ENCODE data around the gene KLHL14. TPM values are rescaled to one million over a fixed set of nuclear protein-coding genes. Genes with fewer than 3 reads are reported as not detected.

KLHL14 gene
- total and polyA plus RNA-seq, 2 donors (not counting 1 experiment from before 2014, with no cell fraction given), result 18.5 to 42.5 TPM

- ATAC-seq (ENCODE audit: low read depth) (no peak), DNase-seq (no peak)
- Histone ChIP-seq H3K36me3 (replicated peaks in 1 of 2; ENCODE audit: control extremely low read depth in 1 of 2, control insufficient read depth in 1 of 2, extremely low read depth in 1 of 2, insufficient read depth in 2 of 2, low read length in 1 of 2) (no peaks in the 10 kb centered on the region), H3K9me3 (ENCODE audit: control extremely low read depth in 1 of 3, control insufficient read depth in 2 of 3, insufficient read depth in 1 of 3, low read length in 2 of 3) (no peaks in the 10 kb centered on the region), H2AFZ (ENCODE audit: insufficient read depth, low read depth, low read length, poor library complexity, severe bottlenecking) (no peak overlapping the region), H3K4me1 (ENCODE audit: control insufficient read depth in 2 of 2, insufficient read depth in 2 of 2, low read length in 2 of 2) (no peaks in the 10 kb centered on the region), H3K27ac (ENCODE audit: low read length in 2 of 2) (no peak overlapping the region), H3K9ac (ENCODE audit: low read length) (no peak overlapping the region), H4K20me1 (ENCODE audit: control insufficient read depth, insufficient read depth, low read length, poor library complexity, severe bottlenecking) (no peaks in the 10 kb centered on the region), H3K27me3 (replicated peaks in 1 of 4; ENCODE audit: control extremely low read depth in 1 of 4, control insufficient read depth in 3 of 4, insufficient read depth in 4 of 4, low read length in 3 of 4) (no peaks in the 10 kb centered on the region), H3K79me2 (ENCODE audit: control insufficient read depth, insufficient read depth, low read length) (no peaks in the 10 kb centered on the region), H3K4me2 (replicated peaks; ENCODE audit: low read depth, low read length, poor library complexity, severe bottlenecking) (no peak overlapping the region), H3K4me3 (ENCODE audit: control extremely low read depth in 1 of 5, extremely low read depth in 1 of 5, insufficient read depth in 1 of 5, low read depth in 2 of 5, low read length in 4 of 5) (no peak overlapping the region)
- Mint-ChIP-seq H3K4me1 (no peaks in the 10 kb centered on the region), H3K9me3 (ENCODE audit: insufficient read depth) (no peaks in the 10 kb centered on the region), H3K4me3 (no peak overlapping the region), H3K27ac (no peak overlapping the region), H3K27me3 (peaks cover 29% of the 10 kb centered on the region)
- WGBS (ENCODE audit: insufficient coverage), result 93% methylated on average over 3 of the region's 3 CpGs
- POLR2A ChIA-PET, result no interaction called here
- intact Hi-C loops (cut with micrococcal nuclease), result no loop called here
- TF ChIP-seq EZH2 (IDR thresholded peaks at IDR 0.05; ENCODE audit: borderline replicate concordance, insufficient read depth, low read depth, low read length, poor library complexity, severe bottlenecking), result no peak
- TF ChIP-seq CTCF (IDR thresholded peaks at IDR 0.05), result no peak
- CTCF ChIA-PET, result no interaction called here
These were observed 148.6 kb downstream of the KLHL14 start for GRCh38 chr18:32624182-32624723.

- H3K4me2 ChIP-seq (replicated peaks; ENCODE audit: low read depth, low read length, poor library complexity, severe bottlenecking), result no peak overlapping the region
- no peaks in the 10 kb centered on the region for H3K4me1 ChIP-seq (ENCODE audit: control insufficient read depth in 2 of 2, insufficient read depth in 2 of 2, low read length in 2 of 2)
- no peaks in the 10 kb centered on the region for H3K9me3 Mint-ChIP-seq (ENCODE audit: insufficient read depth)
- H3K4me3 ChIP-seq (ENCODE audit: control extremely low read depth in 1 of 5, extremely low read depth in 1 of 5, insufficient read depth in 1 of 5, low read depth in 2 of 5, low read length in 4 of 5), result no peak overlapping the region
- ChIA-PET CTCF (no interaction called here), POLR2A (no interaction called here)
- no peaks in the 10 kb centered on the region for H3K4me1 Mint-ChIP-seq
- intact Hi-C loops (cut with micrococcal nuclease), result no loop called here
- H3K4me3 Mint-ChIP-seq, result no peak overlapping the region
- H3K9me3 ChIP-seq (ENCODE audit: control extremely low read depth in 1 of 3, control insufficient read depth in 2 of 3, insufficient read depth in 1 of 3, low read length in 2 of 3), result no peaks in the 10 kb centered on the region
- H4K20me1 ChIP-seq (ENCODE audit: control insufficient read depth, insufficient read depth, low read length, poor library complexity, severe bottlenecking), result no peaks in the 10 kb centered on the region
- no peak overlapping the region for H2AFZ ChIP-seq (ENCODE audit: insufficient read depth, low read depth, low read length, poor library complexity, severe bottlenecking)
- H3K79me2 ChIP-seq (ENCODE audit: control insufficient read depth, insufficient read depth, low read length), result no peaks in the 10 kb centered on the region
- no peak for DNase-seq
- no peak overlapping the region for H3K27ac Mint-ChIP-seq
- no peaks in the 10 kb centered on the region for H3K36me3 ChIP-seq (replicated peaks in 1 of 2; ENCODE audit: control extremely low read depth in 1 of 2, control insufficient read depth in 1 of 2, extremely low read depth in 1 of 2, insufficient read depth in 2 of 2, low read length in 1 of 2)
- no peak for ATAC-seq (ENCODE audit: low read depth)
- no peak overlapping the region for H3K27ac ChIP-seq (ENCODE audit: low read length in 2 of 2)
- peaks cover 31% of the 10 kb centered on the region for H3K27me3 Mint-ChIP-seq
- no peak for TF ChIP-seq EZH2 (IDR thresholded peaks at IDR 0.05; ENCODE audit: borderline replicate concordance, insufficient read depth, low read depth, low read length, poor library complexity, severe bottlenecking)
- TF ChIP-seq CTCF (IDR thresholded peaks at IDR 0.05), result no peak
- H3K9ac ChIP-seq (ENCODE audit: low read length), result no peak overlapping the region
- H3K27me3 ChIP-seq (replicated peaks in 1 of 4; ENCODE audit: control extremely low read depth in 1 of 4, control insufficient read depth in 3 of 4, insufficient read depth in 4 of 4, low read length in 3 of 4), result no peaks in the 10 kb centered on the region
These were observed 149.3 kb downstream of the KLHL14 start for GRCh38 chr18:32623563-32623962.

Small RNA genes within 50 kb of the gene (small RNA-seq; reads per million reads assigned to genes)
- gene AC012123.2 (ENCODE audit: insufficient read length, low read depth, low replicate concordance), result not detected
